Uterus (tissue), 2 donors: Measurements from ENCODE around the gene VPS54.

Experiments used
- CTCF ChIP-seq, 4 experiments: fragments of 200-600 bp in 2 of 4; fragments of 450-650 bp in 2 of 4; sonication (generic) in 2 of 4; IDR thresholded peaks; one replicate each; pipeline ENCODE4 v1.5.1; 2016 to 2019; ENCODE audit warnings: antibody characterized with exemption in 4 of 4, mild to moderate bottlenecking in 2 of 4, moderate library complexity in 1 of 4
- POLR2A ChIP-seq, 2 donors: fragments of 450-650 bp; IDR thresholded peaks; one replicate each; pipeline ENCODE4 v1.6.1; 2016; ENCODE audit warnings: antibody characterized with exemption in 2 of 2, mild to moderate bottlenecking in 1 of 2, moderate library complexity in 1 of 2

- TF ChIP-seq CTCF (IDR thresholded peaks at IDR 0.05): no peak
- no peak for TF ChIP-seq POLR2A (IDR thresholded peaks at IDR 0.05)
Observed at GRCh38 chr2:63980794-63981193, 38.4 kb downstream of the VPS54 start.
